ENCODE results near the gene ERMARD. TPM values are rescaled to one million over a fixed set of nuclear protein-coding genes. Genes with fewer than 3 reads are reported as not detected.

ERMARD gene
- total RNA-seq, 4 donors from 2014 or later = 12.0 to 30.5 (median 25.2) TPM

- peak in 1 of 2 donors; percentile 26 for DNase-seq (ENCODE audit: low spot score in 2 of 2)
- no peak overlapping the region for H3K4me3 ChIP-seq (ENCODE audit: low read depth, poor library complexity, severe bottlenecking)
- intact Hi-C loops (cut with DNase I; ENCODE audit: low total_unique reads) = no loop called here
- no peak for TF ChIP-seq CTCF (IDR thresholded peaks at IDR 0.05)
- no peak for TF ChIP-seq POLR2A (IDR thresholded peaks at IDR 0.05)
- 78 to 90% methylated on average over 10 of the region's 10 CpGs for WGBS, 2 donors
Measured at GRCh38 chr6:169798764-169799473, 47.5 kb downstream of the ERMARD start.

GRCh38 chr6:169799474-169799926, 48.1 kb downstream of the ERMARD start:
- DNase-seq (ENCODE audit: low spot score in 2 of 2) = peak in 1 of 2 donors; percentile 46
- TF ChIP-seq POLR2A (IDR thresholded peaks at IDR 0.05) = no peak
- TF ChIP-seq CTCF (IDR thresholded peaks at IDR 0.05) = no peak
- intact Hi-C loops (cut with DNase I; ENCODE audit: low total_unique reads) = no loop called here
- no peak overlapping the region for H3K4me3 ChIP-seq (ENCODE audit: low read depth, poor library complexity, severe bottlenecking)
- 66 to 69% methylated on average over 7 of the region's 7 CpGs for WGBS, 2 donors

- TF ChIP-seq POLR2A (IDR thresholded peaks at IDR 0.05) (no peak), CTCF (IDR thresholded peaks at IDR 0.05) (no peak)
- no peak overlapping the region for H3K4me3 ChIP-seq (ENCODE audit: low read depth, poor library complexity, severe bottlenecking)
- intact Hi-C loops (cut with DNase I; ENCODE audit: low total_unique reads) = no loop called here
- DNase-seq (ENCODE audit: low spot score in 2 of 2) = peak in 1 of 2 donors; percentile 80
- 41 to 46% methylated on average over 9 of the region's 9 CpGs for WGBS, 2 donors
Measured at GRCh38 chr6:169800116-169800667, 48.8 kb downstream of the ERMARD start.

GRCh38 chr6:169800668-169801395, 49.4 kb downstream of the ERMARD start:
- intact Hi-C loops (cut with DNase I; ENCODE audit: low total_unique reads) = no loop called here
- peak in 1 of 2 donors; percentile 85 for DNase-seq (ENCODE audit: low spot score in 2 of 2)
- H3K4me3 ChIP-seq (ENCODE audit: low read depth, poor library complexity, severe bottlenecking) = no peak overlapping the region
- TF ChIP-seq CTCF (IDR thresholded peaks at IDR 0.05) (no peak), POLR2A (IDR thresholded peaks at IDR 0.05) (no peak)
- WGBS, 2 donors = 65 to 71% methylated on average over 13 of the region's 13 CpGs

GRCh38 chr6:169801396-169802160, 50.2 kb downstream of the ERMARD start:
- peak in 1 of 2 donors; percentile 72 for DNase-seq (ENCODE audit: low spot score in 2 of 2)
- no peak for TF ChIP-seq POLR2A (IDR thresholded peaks at IDR 0.05)
- no peak for TF ChIP-seq CTCF (IDR thresholded peaks at IDR 0.05)
- no peak overlapping the region for H3K4me3 ChIP-seq (ENCODE audit: low read depth, poor library complexity, severe bottlenecking)
- 84 to 90% methylated on average over 30 to 31 of the region's 31 CpGs for WGBS, 2 donors
- intact Hi-C loops (cut with DNase I; ENCODE audit: low total_unique reads) = no loop called here

Measured in lower leg skin (tissue), 4 donors.